Ovary (tissue), 9 donors: ENCODE measurements around the gene FAM114A2. TPM values are rescaled to one million over a fixed set of nuclear protein-coding genes. Genes with fewer than 3 reads are reported as not detected.

Source experiments
- DNase-seq, 5 donors: peaks; one replicate each; pipeline ENCODE4 v3.0.0-alpha.2; 2019 to 2020
- H3K27ac ChIP-seq, 2 donors: fragments of 200-600 bp; one replicate each; pipeline versions ENCODE4 v1.5.1 to v1.8.0; 2019 to 2022
- H3K27me3 ChIP-seq: fragments of 200-600 bp; one replicate; pipeline ENCODE4 v1.8.0; 2022
- H3K36me3 ChIP-seq: fragments of 200-600 bp; sonication (generic); one replicate; pipeline ENCODE4 v1.5.1; 2019
- H3K4me1 ChIP-seq: one replicate; pipeline ENCODE4 v1.8.1; 2013; ENCODE audit warnings: mild to moderate bottlenecking, moderate library complexity; ENCODE audit not compliant: insufficient read depth
- H3K4me3 ChIP-seq: fragments of 200-600 bp; sonication (generic); one replicate; pipeline ENCODE4 v1.5.1; 2017
- H3K9me3 ChIP-seq, 2 donors: fragments of 200-600 bp in 1 of 2; sonication (generic) in 1 of 2; one replicate each; pipeline versions ENCODE4 v1.5.1 to v1.8.1; 2013 to 2019; ENCODE audit warnings: mild to moderate bottlenecking in 1 of 2, moderate library complexity in 1 of 2
- CTCF ChIP-seq, 3 donors: fragments of 450-650 bp in 2 of 3; fragments of 200-600 bp in 1 of 3; IDR thresholded peaks; one replicate each; pipeline versions ENCODE4 v1.5.1 to v1.8.0; 2016 to 2022; ENCODE audit warnings: antibody characterized with exemption in 3 of 3, mild to moderate bottlenecking in 1 of 3
- EP300 ChIP-seq: sonication (generic); formaldehyde crosslinking; IDR thresholded peaks from one replicate; pipeline ENCODE4 v1.6.1; 2017; ENCODE audit warnings: antibody characterized with exemption
- POLR2A ChIP-seq: fragments of 450-650 bp; IDR thresholded peaks from one replicate; pipeline ENCODE4 v1.6.1; 2017; ENCODE audit warnings: antibody characterized with exemption, mild to moderate bottlenecking, moderate library complexity
- WGBS, 3 donors: extraction: QIAGEN DNeasy Blood & Tissue Kit in 1 of 3; methylation state at CpG; one replicate each; pipeline versions ENCODE4 v1.1.5 to v1.1.7; 2013 to 2017; 5-methylcytosine and 5-hydroxymethylcytosine counted together
- intact Hi-C, 4 donors: fragments of 100-400 bp; cut with DNase I; formaldehyde crosslinking; loops; one replicate each; pipeline versions ENCODE4 v1.11.0 to v1.15.1; 2022 to 2023
- polyA plus RNA-seq, 2 donors: library from polyadenylated mRNA; stranded (reverse); fragments of 200-250 nt in 1 of 2; fragments of 350-450 nt in 1 of 2; fragmentation: Illumina TruSeq in 1 of 2; extraction: RNeasy Lipid Tissue Mini Kit (QIAGEN cat#74804) in 1 of 2; gene quantifications; one replicate each; pipeline ENCODE4 v1.2.3, GENCODE V29; 2013 to 2014
- total RNA-seq, 7 donors: library from RNA; depleted of rRNA in 2 of 7; stranded (reverse); fragments of >200 nt in 2 of 7; fragmentation: NEBNext Ultra II Directional in 3 of 7; extraction: Animal tissue kit (Norgen Biotek cat#: 25700) in 3 of 7; gene quantifications; one replicate each; pipeline versions ENCODE4 v1.1.0 to v1.2.4, GENCODE V29; 2016 to 2023
- donor health status: DM: no; HTN: no; CAD: no; lungs with moderate emphysema.
- donor health status: DM: no; HTN: no; CAD: no.
- donor health status: Bipolar disorder and iron deficiency.
- donor health status: DM: yes; HTN: yes; CAD: no.
- donor health status: DM: no; HTN: no; CAD: no.
- donor health status: DM: yes; HTN: yes; CAD: no.

FAM114A2 gene
- total and polyA plus RNA-seq, 9 donors: 9.6 to 63.3 (median 33.1) TPM

GRCh38 chr5:153985498-153985897 lies 53.2 kb downstream of the FAM114A2 start:
- WGBS, 3 donors: 56 to 61% (median 57%) methylated on average over 3 of the region's 3 CpGs
- no peaks in the 10 kb centered on the region for H3K36me3 ChIP-seq
- DNase-seq: no peak
- no peak overlapping the region for H3K4me3 ChIP-seq
- H3K4me1 ChIP-seq: no peaks in the 10 kb centered on the region
- H3K27me3 ChIP-seq: no peaks in the 10 kb centered on the region
- H3K27ac ChIP-seq: no peak overlapping the region
- TF ChIP-seq POLR2A (no peak), CTCF (IDR thresholded peaks at IDR 0.05) (no peak), EP300 (no peak)
- intact Hi-C loops: no loop called here
- no peaks in the 10 kb centered on the region for H3K9me3 ChIP-seq

GRCh38 chr5:153983885-153984284 lies 54.8 kb downstream of the FAM114A2 start:
- Histone ChIP-seq H3K4me3 (no peak overlapping the region), H3K27ac (no peak overlapping the region), H3K9me3 (no peaks in the 10 kb centered on the region), H3K36me3 (no peaks in the 10 kb centered on the region), H3K4me1 (no peaks in the 10 kb centered on the region), H3K27me3 (no peaks in the 10 kb centered on the region)
- 84 to 88% (median 87%) methylated on average over 1 of the region's 1 CpG for WGBS, 3 donors
- intact Hi-C loops: no loop called here
- TF ChIP-seq POLR2A (no peak), CTCF (IDR thresholded peaks at IDR 0.05) (no peak), EP300 (no peak)
- no peak for DNase-seq

GRCh38 chr5:153981905-153982605 lies 56.7 kb downstream of the FAM114A2 start:
- Histone ChIP-seq H3K27ac (no peak overlapping the region), H3K27me3 (no peaks in the 10 kb centered on the region), H3K9me3 (no peaks in the 10 kb centered on the region), H3K4me3 (no peak overlapping the region), H3K4me1 (no peaks in the 10 kb centered on the region), H3K36me3 (no peaks in the 10 kb centered on the region)
- WGBS, 3 donors: 79 to 85% (median 84%) methylated on average over 4 of the region's 4 CpGs
- intact Hi-C loops: no loop called here
- TF ChIP-seq EP300: no peak
- DNase-seq: no peak

- Histone ChIP-seq H3K36me3 (no peaks in the 10 kb centered on the region), H3K27ac (no peak overlapping the region), H3K27me3 (no peaks in the 10 kb centered on the region), H3K4me3 (no peak overlapping the region), H3K4me1 (no peaks in the 10 kb centered on the region), H3K9me3 (no peaks in the 10 kb centered on the region)
- 58 to 68% (median 65%) methylated on average over 4 of the region's 4 CpGs for WGBS, 3 donors
- DNase-seq: no peak
- intact Hi-C loops: no loop called here
- TF ChIP-seq EP300 (no peak), POLR2A (no peak), CTCF (IDR thresholded peaks at IDR 0.05) (no peak)
These were observed 59.5 kb downstream of the FAM114A2 start for GRCh38 chr5:153979028-153979783.

- H3K4me3 ChIP-seq: no peak overlapping the region
- no peaks in the 10 kb centered on the region for H3K4me1 ChIP-seq
- H3K27ac ChIP-seq: no peak overlapping the region
- H3K36me3 ChIP-seq: no peaks in the 10 kb centered on the region
- intact Hi-C loops: no loop called here
- H3K27me3 ChIP-seq: no peaks in the 10 kb centered on the region
- no peaks in the 10 kb centered on the region for H3K9me3 ChIP-seq
- no peak for DNase-seq
- TF ChIP-seq CTCF (IDR thresholded peaks at IDR 0.05) (no peak), EP300 (no peak), POLR2A (no peak)
These were observed 63.9 kb downstream of the FAM114A2 start for GRCh38 chr5:153974813-153975163.
